Measurements from ENCODE around the gene EGLN3. TPM values are rescaled to one million over a fixed set of nuclear protein-coding genes. Genes with fewer than 3 reads are reported as not detected.

EGLN3 gene
- total RNA-seq, 4 donors from 2014 or later, result 11.4 to 35.1 (median 25.0) TPM

DNA sequence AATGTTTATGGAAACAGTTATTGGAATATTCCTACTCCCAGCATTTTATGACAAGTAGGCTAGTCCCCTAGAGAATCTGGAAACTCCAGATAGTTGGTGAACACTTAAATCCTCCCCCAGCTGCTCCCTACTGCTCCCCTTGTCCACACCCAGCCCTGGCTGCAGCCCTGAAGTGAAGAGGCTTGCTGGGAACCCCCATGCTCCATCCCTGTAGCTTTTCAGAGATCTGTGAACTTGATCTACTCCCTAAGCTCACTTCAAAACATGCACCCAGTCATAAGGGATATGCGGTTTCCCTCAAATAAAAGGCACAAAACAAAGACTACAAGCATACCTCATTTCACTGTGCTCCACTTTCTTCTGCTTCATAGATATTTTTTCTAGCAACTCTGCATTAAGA is 33.2 kb downstream of the EGLN3 start:
- Histone ChIP-seq H3K27ac (peak overlapping the region in 1 of 4 donors; percentile 14), H3K36me3 (no peaks in the 10 kb centered on the region), H3K9me3 (no peaks in the 10 kb centered on the region), H3K4me1 (peaks cover 0 to 12% (median 12%) of the 10 kb centered on the region in 3 donors), H3K27me3 (no peaks in the 10 kb centered on the region), H3K4me3 (no peak overlapping the region)
- DNase-seq, result no peak
- intact Hi-C loops (cut with DNase I), result no loop called here
- WGBS, 2 donors, result 64 to 79% methylated on average over 1 of the region's 1 CpG
- TF ChIP-seq, protein P1, sequence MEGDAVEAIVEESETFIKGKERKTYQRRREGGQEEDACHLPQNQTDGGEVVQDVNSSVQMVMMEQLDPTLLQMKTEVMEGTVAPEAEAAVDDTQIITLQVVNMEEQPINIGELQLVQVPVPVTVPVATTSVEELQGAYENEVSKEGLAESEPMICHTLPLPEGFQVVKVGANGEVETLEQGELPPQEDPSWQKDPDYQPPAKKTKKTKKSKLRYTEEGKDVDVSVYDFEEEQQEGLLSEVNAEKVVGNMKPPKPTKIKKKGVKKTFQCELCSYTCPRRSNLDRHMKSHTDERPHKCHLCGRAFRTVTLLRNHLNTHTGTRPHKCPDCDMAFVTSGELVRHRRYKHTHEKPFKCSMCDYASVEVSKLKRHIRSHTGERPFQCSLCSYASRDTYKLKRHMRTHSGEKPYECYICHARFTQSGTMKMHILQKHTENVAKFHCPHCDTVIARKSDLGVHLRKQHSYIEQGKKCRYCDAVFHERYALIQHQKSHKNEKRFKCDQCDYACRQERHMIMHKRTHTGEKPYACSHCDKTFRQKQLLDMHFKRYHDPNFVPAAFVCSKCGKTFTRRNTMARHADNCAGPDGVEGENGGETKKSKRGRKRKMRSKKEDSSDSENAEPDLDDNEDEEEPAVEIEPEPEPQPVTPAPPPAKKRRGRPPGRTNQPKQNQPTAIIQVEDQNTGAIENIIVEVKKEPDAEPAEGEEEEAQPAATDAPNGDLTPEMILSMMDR (IDR thresholded peaks at IDR 0.05), result no peak
- TF ChIP-seq POLR2A (IDR thresholded peaks at IDR 0.05), result no peak

DNA sequence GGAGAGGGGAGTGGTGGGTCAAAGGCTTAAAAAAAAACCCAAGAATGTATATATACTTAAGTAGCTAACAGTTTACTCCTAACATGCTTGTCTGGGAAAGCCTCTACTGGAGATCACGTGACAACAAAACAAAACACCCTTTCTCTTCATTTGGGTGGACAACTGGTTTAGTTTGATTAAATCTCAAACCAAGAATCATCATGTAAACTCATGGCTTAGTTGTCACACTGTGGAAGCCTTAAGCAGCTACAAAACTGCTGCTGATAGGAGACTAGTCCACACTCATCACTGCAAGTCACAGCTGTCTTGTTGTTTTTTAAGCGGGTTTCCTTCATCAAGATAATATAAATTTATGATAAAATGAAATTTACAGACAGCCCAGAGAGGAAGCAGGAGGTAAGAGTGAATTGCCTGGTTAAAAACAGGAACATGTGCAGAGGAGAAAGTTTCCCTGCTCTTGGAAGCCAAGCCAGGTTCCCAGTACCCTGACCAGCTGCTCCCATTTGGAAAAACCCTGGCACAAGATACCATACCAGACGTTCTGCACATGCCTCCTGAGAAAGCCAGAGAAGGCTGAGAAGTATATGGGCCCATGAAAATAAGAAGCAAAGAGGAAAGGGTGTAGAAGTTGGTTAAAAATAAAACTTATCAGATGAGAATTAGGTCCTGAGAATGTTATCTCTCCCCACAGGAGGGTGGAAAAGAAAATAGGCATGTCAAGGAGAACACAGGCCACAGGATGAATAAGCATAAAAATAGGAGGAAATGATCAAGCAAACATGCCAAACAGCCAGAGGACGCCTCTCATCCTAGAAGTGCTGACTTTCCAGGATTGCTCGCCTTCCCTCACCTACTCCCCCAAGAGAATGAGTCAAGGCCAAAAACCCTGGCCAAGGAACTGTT is 34.0 kb downstream of the EGLN3 start:
- Histone ChIP-seq H3K27ac (peak overlapping the region in 1 of 4 donors; percentile 14), H3K4me3 (no peak overlapping the region), H3K9me3 (no peaks in the 10 kb centered on the region), H3K27me3 (no peaks in the 10 kb centered on the region), H3K4me1 (peaks cover 0 to 12% (median 12%) of the 10 kb centered on the region in 3 donors), H3K36me3 (no peaks in the 10 kb centered on the region)
- intact Hi-C loops (cut with DNase I), result no loop called here
- no peak for DNase-seq
- WGBS, 2 donors, result 25 to 27% methylated on average over 5 of the region's 5 CpGs
- TF ChIP-seq, protein P1 (IDR thresholded peaks at IDR 0.05), result no peak
- TF ChIP-seq POLR2A (IDR thresholded peaks at IDR 0.05), result no peak

DNA sequence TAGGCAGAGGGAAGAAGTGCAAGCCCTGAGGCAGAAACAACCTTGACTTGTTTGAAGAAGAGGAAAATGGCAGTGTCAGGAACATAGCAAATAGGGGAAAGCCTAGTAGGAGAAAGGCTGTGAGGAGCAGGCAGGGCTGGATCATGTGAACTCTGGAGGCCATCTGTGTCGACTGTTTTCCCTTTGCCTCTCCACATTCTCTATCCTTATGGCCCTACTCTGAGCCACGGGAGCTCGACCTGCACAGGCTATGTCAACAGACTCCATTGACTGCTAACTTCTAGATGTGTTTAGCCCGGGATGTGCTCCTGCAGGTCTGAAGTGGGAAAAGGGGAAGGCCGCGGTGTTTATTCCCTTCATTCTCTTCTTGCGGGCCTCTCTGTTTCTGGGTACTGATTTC is 35.2 kb downstream of the EGLN3 start:
- H3K27ac ChIP-seq, result no peak overlapping the region
- H3K36me3 ChIP-seq, result no peaks in the 10 kb centered on the region
- no peaks in the 10 kb centered on the region for H3K27me3 ChIP-seq
- peaks cover 0 to 12% (median 12%) of the 10 kb centered on the region in 3 donors for H3K4me1 ChIP-seq
- intact Hi-C loops (cut with DNase I), result no loop called here
- DNase-seq, result no peak
- H3K9me3 ChIP-seq, result no peaks in the 10 kb centered on the region
- WGBS, 2 donors, result 87 to 91% methylated on average over 7 of the region's 7 CpGs
- H3K4me3 ChIP-seq, result no peak overlapping the region
- TF ChIP-seq POLR2A (IDR thresholded peaks at IDR 0.05), result no peak
- TF ChIP-seq, protein P1 (IDR thresholded peaks at IDR 0.05), result no peak

DNA sequence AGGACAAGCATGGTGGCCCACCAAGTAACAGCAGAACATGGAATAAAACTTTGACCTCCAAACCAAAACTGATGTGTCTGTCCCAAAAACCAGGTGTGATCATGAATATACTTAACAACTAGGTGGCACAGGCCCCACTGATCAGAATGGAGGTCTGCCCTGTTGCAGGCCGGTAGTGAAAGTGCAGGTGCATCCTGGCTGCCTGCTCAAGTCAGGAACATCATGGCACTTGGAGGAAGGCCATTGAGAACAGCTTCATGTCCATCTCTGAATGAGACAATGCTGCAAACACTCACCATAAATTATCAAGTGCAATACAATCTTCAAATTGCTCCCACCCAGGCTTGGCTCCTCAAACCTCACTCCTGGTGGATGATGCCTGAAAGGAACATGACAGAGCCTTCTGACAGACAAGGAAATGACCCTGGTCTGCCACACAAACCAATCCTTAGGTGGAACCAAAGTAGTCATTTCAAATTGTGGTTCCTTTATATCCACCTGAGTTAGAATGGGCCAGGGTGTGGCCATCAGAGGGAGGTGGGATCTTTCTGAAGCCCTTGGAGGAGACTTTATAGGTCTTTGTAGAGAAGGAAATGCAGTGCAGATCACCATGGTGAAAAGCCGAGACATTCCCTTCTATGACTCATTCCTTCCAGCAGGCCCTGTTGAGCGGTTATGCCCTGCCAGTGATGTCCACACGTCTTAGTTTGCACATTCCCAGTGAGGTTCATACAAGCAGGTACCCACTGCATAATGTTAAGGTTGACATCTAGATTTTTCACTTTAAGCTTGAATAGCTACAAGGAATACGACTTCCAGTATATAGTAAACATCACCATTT is 36.0 kb downstream of the EGLN3 start:
- intact Hi-C loops (cut with DNase I), result no loop called here
- WGBS, 2 donors, result 43 to 57% methylated on average over 5 of the region's 5 CpGs

More for the DNA sequence above, 36.0 kb downstream of the EGLN3 start:
- no peak overlapping the region for H3K4me3 ChIP-seq
- no peaks in the 10 kb centered on the region for H3K27me3 ChIP-seq
- H3K36me3 ChIP-seq, result no peaks in the 10 kb centered on the region
- H3K9me3 ChIP-seq, result no peaks in the 10 kb centered on the region
- no peak for TF ChIP-seq POLR2A (IDR thresholded peaks at IDR 0.05)
- TF ChIP-seq, protein P1 (IDR thresholded peaks at IDR 0.05), result peak in 1 of 6 experiments; percentile 5
- DNase-seq, result no peak
- H3K4me1 ChIP-seq, result peaks cover 0 to 12% (median 12%) of the 10 kb centered on the region in 3 donors
- H3K27ac ChIP-seq, result no peak overlapping the region
